H1 (cell line): ENCODE measurements around the gene PPP1R12B. TPM values are rescaled to one million over a fixed set of nuclear protein-coding genes. Genes with fewer than 3 reads are reported as not detected.
A peak's percentile ranks its signal among the peaks of the same experiment; 100 is the strongest.

Experiments
- CTCF ChIA-PET: fragments of 300-600 bp; sonication (Branson Sonifier 250); formaldehyde crosslinking; loops from one replicate; lab custom pipeline; 2021; ENCODE audit not compliant: partially characterized antibody; lab: Charles Lee
- POLR2A ChIA-PET: fragments of 300-600 bp; sonication (Branson Sonifier 250); formaldehyde crosslinking; loops from one replicate; lab custom pipeline; 2021; ENCODE audit warnings: inconsistent platforms; ENCODE audit not compliant: partially characterized antibody; lab: Charles Lee
- DNase-seq, 2 experiments: peaks; one replicate each; pipeline versions ENCODE4 v3.0.0 to v3.0.0-alpha.2; 2010 to 2022; ENCODE audit warnings: low spot score in 2 of 2, low read depth in 1 of 2, mixed read lengths in 1 of 2
- FAIRE-seq: peaks from 2 replicates; lab custom pipeline; 2011; peaks lifted over from hg19 to GRCh38; lab: Jason Lieb, UNC
- H2AFZ ChIP-seq: 2 replicates; pipeline ENCODE4 v1.8.1; 2012; ENCODE audit warnings: low read length, inconsistent platforms
- H2AK5ac ChIP-seq: 2 replicates; pipeline ENCODE4 v1.6.1; 2013; ENCODE audit warnings: low read depth, low read length
- H2BK120ac ChIP-seq: replicated peaks from 2 replicates; pipeline ENCODE3; 2013; ENCODE audit warnings: low read depth, low read length, inconsistent platforms
- H2BK12ac ChIP-seq: 2 replicates; pipeline ENCODE4 v1.6.1; 2013; ENCODE audit warnings: low read depth, low read length
- H2BK15ac ChIP-seq: 2 replicates; pipeline ENCODE4 v1.6.1; 2013; ENCODE audit warnings: low read length
- H2BK20ac ChIP-seq: 2 replicates; pipeline ENCODE4 v1.6.1; 2013; ENCODE audit warnings: low read length
- H2BK5ac ChIP-seq: 2 replicates; pipeline ENCODE4 v1.6.1; 2013; ENCODE audit warnings: low read depth, low read length
- H3K14ac ChIP-seq: 2 replicates; pipeline ENCODE4 v1.6.1; 2013; ENCODE audit warnings: inconsistent platforms; ENCODE audit not compliant: insufficient read length
- H3K18ac ChIP-seq: 2 replicates; pipeline ENCODE4 v1.6.1; 2013; ENCODE audit warnings: low read length; ENCODE audit errors: extremely low read depth
- H3K23ac ChIP-seq: 2 replicates; pipeline ENCODE4 v1.6.1; 2013; ENCODE audit warnings: inconsistent platforms; ENCODE audit not compliant: insufficient read length
- H3K23me2 ChIP-seq: 2 replicates; pipeline ENCODE4 v1.6.1; 2013; ENCODE audit warnings: low read depth, low read length
- H3K27ac ChIP-seq: 2 replicates; pipeline ENCODE4 v1.6.1; 2011; ENCODE audit warnings: low read depth, low read length, inconsistent platforms
- H3K27me3 ChIP-seq, 4 experiments: replicated peaks in 1 of 4; 1 replicate in 1 of 4; 2 replicates in 3 of 4; pipeline versions ENCODE4 v1.6.1 to v1.8.1; 2011 to 2013; ENCODE audit warnings: low read length in 3 of 4, mild to moderate bottlenecking in 3 of 4, inconsistent platforms in 2 of 4, mixed read lengths in 2 of 4, moderate library complexity in 1 of 4; ENCODE audit not compliant: control insufficient read depth in 3 of 4, insufficient read depth in 3 of 4; ENCODE audit errors: extremely low read depth in 1 of 4
- H3K36me3 ChIP-seq, 4 experiments: 2 replicates each; pipeline versions ENCODE4 v1.6.1 to v1.8.1; 2011 to 2013; ENCODE audit warnings: mild to moderate bottlenecking in 4 of 4, low read length in 3 of 4, moderate library complexity in 2 of 4, control low read depth in 1 of 4, inconsistent platforms in 1 of 4; ENCODE audit not compliant: insufficient read depth in 4 of 4, control insufficient read depth in 2 of 4
- H3K4ac ChIP-seq: replicated peaks from 2 replicates; pipeline ENCODE3; 2013; ENCODE audit warnings: low read length, low read depth, mixed read lengths, inconsistent platforms; ENCODE audit not compliant: insufficient read length
- H3K4me1 ChIP-seq, 4 experiments: replicated peaks in 1 of 4; 1 replicate in 1 of 4; 2 replicates in 3 of 4; pipeline versions ENCODE4 v1.6.1 to v1.8.1; 2011 to 2013; ENCODE audit warnings: low read length in 3 of 4, inconsistent platforms in 2 of 4, mixed read lengths in 1 of 4; ENCODE audit not compliant: insufficient read depth in 4 of 4, control insufficient read depth in 3 of 4
- H3K4me2 ChIP-seq, 2 experiments: 2 replicates each; pipeline versions ENCODE4 v1.6.1 to v1.8.1; 2011 to 2013; ENCODE audit warnings: low read depth in 2 of 2, low read length in 2 of 2, control low read depth in 1 of 2, inconsistent platforms in 1 of 2, mild to moderate bottlenecking in 1 of 2; ENCODE audit not compliant: insufficient read depth in 1 of 2
- H3K4me3 ChIP-seq, 4 experiments: fragments of 200-600, 300-600 bp in 1 of 4; sonication (generic), shearing (Covaris generic), sonication (Bioruptor Twin) in 1 of 4; 2 replicates each; pipeline versions ENCODE4 v1.5.1 to v1.8.1; 2011 to 2016; ENCODE audit warnings: low read length in 4 of 4, low read depth in 3 of 4, control low read depth in 2 of 4, inconsistent platforms in 2 of 4, mild to moderate bottlenecking in 2 of 4, mixed read lengths in 1 of 4, moderate library complexity in 1 of 4; ENCODE audit not compliant: insufficient read depth in 2 of 4; ENCODE audit errors: extremely low read depth in 1 of 4
- H3K56ac ChIP-seq: replicated peaks from 2 replicates; pipeline ENCODE3; 2013; ENCODE audit warnings: low read depth, mild to moderate bottlenecking, mixed read lengths, low read length, inconsistent platforms; ENCODE audit not compliant: insufficient read length
- H3K79me1 ChIP-seq: 2 replicates; pipeline ENCODE4 v1.6.1; 2013; ENCODE audit warnings: low read depth, low read length, control low read depth
- H3K79me2 ChIP-seq, 2 experiments: 2 replicates each; pipeline versions ENCODE4 v1.6.1 to v1.8.1; 2012 to 2013; ENCODE audit warnings: low read length in 2 of 2, mild to moderate bottlenecking in 2 of 2, inconsistent platforms in 1 of 2; ENCODE audit not compliant: insufficient read depth in 2 of 2, control insufficient read depth in 1 of 2
- H3K9ac ChIP-seq, 4 experiments: replicated peaks in 1 of 4; 1 replicate in 1 of 4; 2 replicates in 3 of 4; pipeline versions ENCODE4 v1.6.1 to v1.8.1; 2011 to 2013; ENCODE audit warnings: low read depth in 3 of 4, low read length in 3 of 4, control low read depth in 2 of 4, mild to moderate bottlenecking in 2 of 4, moderate library complexity in 2 of 4, inconsistent platforms in 1 of 4; ENCODE audit errors: extremely low read depth in 1 of 4
- H3K9me3 ChIP-seq, 2 experiments: 2 replicates each; pipeline versions ENCODE4 v1.6.1 to v1.8.1; 2012 to 2013; ENCODE audit warnings: mild to moderate bottlenecking in 2 of 2, moderate library complexity in 2 of 2, control low read depth in 1 of 2, inconsistent platforms in 1 of 2, low read depth in 1 of 2, low read length in 1 of 2, mixed read lengths in 1 of 2; ENCODE audit not compliant: insufficient read depth in 2 of 2
- H4K20me1 ChIP-seq, 2 experiments: replicated peaks in 1 of 2; 2 replicates each; pipeline versions ENCODE3 to v1.8.1; 2011 to 2013; ENCODE audit warnings: inconsistent platforms in 2 of 2, low read length in 2 of 2, mild to moderate bottlenecking in 1 of 2; ENCODE audit not compliant: insufficient read depth in 2 of 2, control insufficient read depth in 1 of 2
- H4K5ac ChIP-seq: 2 replicates; pipeline ENCODE4 v1.6.1; 2013; ENCODE audit warnings: low read length, low read depth, mixed read lengths, inconsistent platforms; ENCODE audit not compliant: insufficient read length
- H4K8ac ChIP-seq: 2 replicates; pipeline ENCODE4 v1.8.0; 2013; ENCODE audit warnings: mild to moderate bottlenecking, moderate library complexity, low read length, inconsistent platforms; ENCODE audit not compliant: insufficient read depth; ENCODE audit errors: extremely low read depth
- H4K91ac ChIP-seq: replicated peaks from 2 replicates; pipeline ENCODE3; 2013; ENCODE audit warnings: low read length, mixed read lengths, inconsistent platforms; ENCODE audit not compliant: insufficient read length
- JUND ChIP-seq: IDR thresholded peaks from 2 replicates; pipeline ENCODE4 v1.6.1; 2011; ENCODE audit warnings: mild to moderate bottlenecking, improper control_type of control experiment, low read length
- POLR2A ChIP-seq, 2 experiments: IDR thresholded peaks; 1 replicate in 1 of 2; 2 replicates in 1 of 2; pipeline ENCODE4 v1.6.1; 2011; ENCODE audit warnings: low read depth in 2 of 2, low read length in 2 of 2, mild to moderate bottlenecking in 2 of 2; ENCODE audit errors: control extremely low read depth in 1 of 2
- SUZ12 ChIP-seq: fragments of 200-600 bp; sonication (generic); IDR thresholded peaks from 2 replicates; pipeline ENCODE4 v1.6.1; 2012; ENCODE audit warnings: mild to moderate bottlenecking, inconsistent platforms, low read length, moderate library complexity, mixed read lengths
- TAF7 ChIP-seq: optimal IDR thresholded peaks from 2 replicates; pipeline ENCODE3; 2011; ENCODE audit warnings: low read depth, mild to moderate bottlenecking, inconsistent platforms, low read length, moderate library complexity, borderline replicate concordance
- WGBS, 2 experiments: shearing (Covaris generic) in 1 of 2; methylation state at CpG; one replicate each; pipeline versions ENCODE4 v1.1.6 to v1.1.7; 2013 to 2015; ENCODE audit warnings: low lambda C conversion rate in 2 of 2, mixed read lengths in 2 of 2, inconsistent platforms in 1 of 2, low coverage in 1 of 2, missing lambda C conversion rate in 1 of 2; ENCODE audit not compliant: insufficient replicate concordance in 2 of 2, insufficient coverage in 1 of 2, insufficient read length in 1 of 2; ENCODE audit errors: extremely low coverage in 1 of 2, missing lambda C conversion rate in 1 of 2; 5-methylcytosine and 5-hydroxymethylcytosine counted together
- long read RNA-seq, 2 experiments: library from RNA in 1 of 2; library from capped mRNA in 1 of 2; stranded (forward); transcript quantifications; one replicate each; pipeline ENCODE4 v2.0.0, GENCODE V29; 2021; ENCODE audit warnings: inconsistent platforms in 1 of 2
- polyA minus RNA-seq, 3 experiments: library from RNA; depleted of rRNA, polyadenylated mRNA; stranded (reverse); fragments of >200 nt; gene quantifications; 1 replicate in 2 of 3; 2 replicates in 1 of 3; pipeline ENCODE4 v1.2.3, GENCODE V29; 2011
- polyA plus RNA-seq, 7 experiments: library from polyadenylated mRNA; depleted of rRNA in 3 of 7; stranded (reverse) in 5 of 7; unstranded in 2 of 7; fragments of >200 nt in 5 of 7; fragments of 200-250 nt in 2 of 7; gene quantifications; 1 replicate in 5 of 7; 2 replicates in 1 of 7; 4 replicates in 1 of 7; pipeline versions ENCODE4 v1.2.1 to v1.2.3, GENCODE V29; 2011 to 2013; ENCODE audit warnings: missing spikeins in 2 of 7, mixed read lengths in 2 of 7
- total RNA-seq: library from RNA; stranded (reverse); fragmentation: NEBNext Ultra II Directional; extraction: Animal tissue kit (Norgen Biotek cat#: 25700); gene quantifications from 2 replicates; pipeline ENCODE4 v1.2.1, GENCODE V29; 2021

PPP1R12B gene, protein sequence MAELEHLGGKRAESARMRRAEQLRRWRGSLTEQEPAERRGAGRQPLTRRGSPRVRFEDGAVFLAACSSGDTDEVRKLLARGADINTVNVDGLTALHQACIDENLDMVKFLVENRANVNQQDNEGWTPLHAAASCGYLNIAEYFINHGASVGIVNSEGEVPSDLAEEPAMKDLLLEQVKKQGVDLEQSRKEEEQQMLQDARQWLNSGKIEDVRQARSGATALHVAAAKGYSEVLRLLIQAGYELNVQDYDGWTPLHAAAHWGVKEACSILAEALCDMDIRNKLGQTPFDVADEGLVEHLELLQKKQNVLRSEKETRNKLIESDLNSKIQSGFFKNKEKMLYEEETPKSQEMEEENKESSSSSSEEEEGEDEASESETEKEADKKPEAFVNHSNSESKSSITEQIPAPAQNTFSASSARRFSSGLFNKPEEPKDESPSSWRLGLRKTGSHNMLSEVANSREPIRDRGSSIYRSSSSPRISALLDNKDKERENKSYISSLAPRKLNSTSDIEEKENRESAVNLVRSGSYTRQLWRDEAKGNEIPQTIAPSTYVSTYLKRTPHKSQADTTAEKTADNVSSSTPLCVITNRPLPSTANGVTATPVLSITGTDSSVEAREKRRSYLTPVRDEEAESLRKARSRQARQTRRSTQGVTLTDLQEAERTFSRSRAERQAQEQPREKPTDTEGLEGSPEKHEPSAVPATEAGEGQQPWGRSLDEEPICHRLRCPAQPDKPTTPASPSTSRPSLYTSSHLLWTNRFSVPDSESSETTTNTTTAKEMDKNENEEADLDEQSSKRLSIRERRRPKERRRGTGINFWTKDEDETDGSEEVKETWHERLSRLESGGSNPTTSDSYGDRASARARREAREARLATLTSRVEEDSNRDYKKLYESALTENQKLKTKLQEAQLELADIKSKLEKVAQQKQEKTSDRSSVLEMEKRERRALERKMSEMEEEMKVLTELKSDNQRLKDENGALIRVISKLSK
- total RNA-seq (14.4 and 18.7 TPM in 2 replicates), polyA plus RNA-seq (2011; rRNA removed) (7.9 and 18.6 TPM in 2 replicates), polyA minus RNA-seq (2011; rRNA and poly(A)+ RNA removed) (67.6 and 75.2 TPM in 2 replicates)
- polyA plus RNA-seq (2011; cell fraction: cytosol; rRNA removed), result 14.3 TPM
- 38.3 TPM for polyA plus RNA-seq (2011; cell fraction: nucleus; rRNA removed)
- 3.3 to 5.6 TPM (median 4.9 TPM) in 4 replicates for polyA plus RNA-seq (2012, experiment 1 of 2)
- polyA plus RNA-seq (2012, experiment 2 of 2), result 0.33 TPM
- polyA plus RNA-seq (2013, experiment 1 of 2), result 6.8 TPM
- 6.5 TPM for polyA plus RNA-seq (2013, experiment 2 of 2)
- polyA minus RNA-seq (2011; cell fraction: cytosol; rRNA and poly(A)+ RNA removed), result 9.8 TPM
- polyA minus RNA-seq (2011; cell fraction: nucleus; rRNA and poly(A)+ RNA removed), result 99.9 TPM
- long read RNA-seq, experiment 1, partial matches to known transcripts, result 0 of 5 reads
- long read RNA-seq, experiment 1, other reads (novel, unspliced or antisense), result 5 of 5 reads
- long read RNA-seq, experiment 2, result 0 reads

DNA sequence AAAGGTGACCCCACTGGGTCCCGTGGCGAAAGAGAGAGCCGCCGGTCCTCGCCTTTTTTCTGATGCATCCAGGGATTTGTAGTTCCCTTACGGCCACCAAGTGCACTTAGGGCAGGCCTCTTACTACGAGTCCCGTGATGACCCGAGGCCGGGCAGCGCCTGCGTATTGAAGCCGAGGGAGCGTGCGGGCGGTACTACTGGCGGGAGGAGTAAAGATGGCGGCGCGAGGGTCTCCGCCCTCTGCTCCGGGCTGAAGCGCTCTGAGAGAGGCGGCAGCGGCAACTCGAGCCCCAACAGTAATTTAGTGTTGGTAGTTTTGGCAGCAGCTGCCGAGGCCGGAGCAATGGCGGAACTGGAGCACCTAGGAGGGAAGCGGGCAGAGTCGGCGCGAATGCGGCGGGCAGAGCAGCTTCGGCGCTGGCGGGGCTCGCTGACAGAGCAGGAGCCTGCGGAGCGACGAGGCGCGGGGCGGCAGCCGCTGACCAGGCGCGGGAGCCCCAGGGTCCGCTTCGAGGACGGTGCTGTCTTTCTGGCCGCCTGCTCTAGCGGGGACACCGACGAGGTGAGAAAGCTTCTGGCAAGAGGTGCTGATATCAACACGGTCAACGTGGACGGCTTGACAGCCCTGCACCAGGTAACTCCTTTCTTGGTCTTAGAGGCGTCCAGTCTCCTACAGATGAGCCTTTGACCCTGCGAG lies at the start of gene PPP1R12B:
Gene PPP1R12B, plus strand, starts transcription at position 191 of the 697 bp plus-strand sequence. Its CDS starts 153 bp downstream, at position 344.
- H3K56ac ChIP-seq, result no peak within 1 kb of the TSS
- peak within 1 kb of the TSS; percentile 79 for H4K8ac ChIP-seq
- peak within 1 kb of the TSS; percentile 75; the same call in 1 of the 2 replicates for H2BK12ac ChIP-seq
- no peaks in the 10 kb centered on the region for H4K20me1 ChIP-seq
- no peaks in the 10 kb centered on the region for H3K36me3 ChIP-seq
- H3K79me2 ChIP-seq, result peaks cover 0 to 28% of the 10 kb centered on the region in 2 experiments; a peak in 3 of 4 replicates
- H2AK5ac ChIP-seq, result peak within 1 kb of the TSS; percentile 5; the same call in 1 of the 2 replicates
- DNase-seq (peak; percentile 92 to 95), FAIRE-seq (no peak)
- no peak within 1 kb of the TSS for H2BK20ac ChIP-seq
- H3K23me2 ChIP-seq, result peaks cover 8% of the 10 kb centered on the region
- H3K4me3 ChIP-seq, result peak within 1 kb of the TSS; percentile 76 to 94 (median 88)
- H4K5ac ChIP-seq, result peak within 1 kb of the TSS; percentile 20
- peak within 1 kb of the TSS; percentile 87 for H2BK5ac ChIP-seq
- H3K27me3 ChIP-seq, result no peaks in the 10 kb centered on the region
- H2AFZ ChIP-seq, result peak within 1 kb of the TSS; percentile 52
- peak within 1 kb of the TSS; percentile 46; the same call in 1 of the 2 replicates for H3K27ac ChIP-seq
- H3K18ac ChIP-seq, result no peak within 1 kb of the TSS; the same call in 1 of the 2 replicates
- H3K79me1 ChIP-seq, result no peaks in the 10 kb centered on the region
- H3K4me2 ChIP-seq, result peak within 1 kb of the TSS; percentile 89 to 97
- peak within 1 kb of the TSS; percentile 25 to 80 (median 75) for H3K9ac ChIP-seq
- WGBS, 2 experiments, result 1% methylated on average over 53 of the region's 60 CpGs; no CpG with 5 or more reads in 1 of the 2 experiments
- ChIA-PET POLR2A (interaction anchor here (0.6 to 2.1 kb wide), 6 partner anchors 8 to 26 kb away, joined by 3 to 6 read pairs (median 3); no protein-coding TSS in a partner anchor), CTCF (interaction anchor here (0.8 to 2.1 kb wide), 8 partner anchors 13 to 213 kb away, joined by 3 to 6 read pairs (median 4); no protein-coding TSS in a partner anchor)
- H2BK15ac ChIP-seq, result no peak within 1 kb of the TSS
- no peak within 1 kb of the TSS for H3K23ac ChIP-seq
- H3K9me3 ChIP-seq, result no peaks in the 10 kb centered on the region
- H2BK120ac ChIP-seq, result no peak within 1 kb of the TSS
- no peak within 1 kb of the TSS for H3K14ac ChIP-seq
- H3K4ac ChIP-seq, result no peak within 1 kb of the TSS
- H4K91ac ChIP-seq, result no peak within 1 kb of the TSS
- peaks cover 0 to 5% (median 0%) of the 10 kb centered on the region in 4 experiments; a peak in 1 of 7 replicates for H3K4me1 ChIP-seq
- no peak for TF ChIP-seq JUND
- TF ChIP-seq POLR2A (IDR thresholded peaks at IDR 0.05; ENCODE audit: control extremely low read depth in 1 of 2, low read depth in 2 of 2, low read length in 2 of 2), result peak in 1 of 2 experiments; percentile 72; a peak in 2 of 3 replicates
- peak; percentile 46 for TF ChIP-seq TAF7
- TF ChIP-seq SUZ12, result no peak
